Stimulated activated CD4-positive, alpha-beta T cell treated with anti-CD3 and anti-CD28 coated beads, Interleukin-1b, Interleukin-23, amount 100 ng/mL, for 4 hours (primary cell): ENCODE measurements around the gene FNDC11.

Experiments
- DNase-seq, 2 donors: peaks; one replicate each; pipeline ENCODE4 v3.0.0-alpha.2; 2020; ENCODE audit warnings: low read depth in 2 of 2

Gene FNDC11

DNA sequence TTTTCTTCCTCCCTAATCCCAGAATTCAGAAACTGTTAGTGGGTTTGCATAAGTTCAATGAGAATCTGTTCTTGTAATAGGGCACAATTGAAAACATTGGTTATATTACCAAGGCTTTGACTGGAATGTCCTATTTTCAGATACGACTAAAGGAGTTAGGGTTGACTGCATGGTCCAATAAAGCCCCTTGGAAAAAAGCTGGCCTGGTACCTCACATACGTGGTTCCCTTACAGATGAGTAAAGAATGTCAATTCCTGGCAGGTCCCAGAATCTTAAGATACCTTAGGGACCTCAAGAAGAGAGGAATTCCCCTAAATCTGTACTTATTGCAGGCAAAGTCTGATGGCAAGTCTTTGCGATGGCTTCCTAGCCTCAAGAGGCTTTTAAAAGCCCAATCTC lies 28.8 kb upstream of the FNDC11 start:
- no peak for DNase-seq

DNA sequence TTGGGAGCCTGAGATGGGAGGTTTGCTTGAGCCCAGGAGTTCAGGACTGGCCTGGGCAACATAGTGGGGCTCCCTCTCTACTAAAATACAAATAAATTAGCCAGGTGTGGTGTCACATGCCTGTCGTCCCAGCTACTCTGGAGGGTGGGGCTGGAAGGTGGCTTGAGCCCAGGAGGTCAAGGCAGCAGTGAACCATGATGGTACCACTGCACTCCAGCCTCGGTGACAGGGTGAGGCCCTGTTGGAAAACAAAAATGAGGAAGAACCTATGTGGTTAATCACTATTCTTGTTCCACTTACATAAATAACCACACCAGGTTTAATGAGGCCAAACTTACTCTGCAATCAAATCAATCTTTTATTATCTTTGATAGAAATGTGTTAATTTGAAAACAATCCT lies 28.0 kb upstream of the FNDC11 start:
- DNase-seq: no peak

DNA sequence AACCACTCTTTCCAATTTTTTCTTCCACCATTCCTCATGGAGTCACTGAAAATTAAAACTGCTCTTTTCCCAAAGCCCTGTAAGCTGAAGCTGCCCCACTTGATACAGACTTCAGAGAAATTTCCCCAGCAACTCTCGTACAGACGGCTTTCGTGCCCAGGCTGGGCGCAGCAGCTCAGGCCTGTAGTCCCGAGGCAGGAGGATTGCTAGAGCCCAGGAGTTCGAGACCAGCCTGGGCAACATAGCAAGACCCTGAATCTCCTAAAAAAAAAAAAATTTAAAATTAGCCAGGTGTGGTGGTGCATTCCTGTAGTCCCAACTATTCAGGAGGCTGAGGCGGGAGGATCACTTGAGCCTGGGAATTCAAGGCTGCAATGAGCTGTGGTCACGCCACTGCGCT lies 26.8 kb upstream of the FNDC11 start:
- no peak for DNase-seq

DNA sequence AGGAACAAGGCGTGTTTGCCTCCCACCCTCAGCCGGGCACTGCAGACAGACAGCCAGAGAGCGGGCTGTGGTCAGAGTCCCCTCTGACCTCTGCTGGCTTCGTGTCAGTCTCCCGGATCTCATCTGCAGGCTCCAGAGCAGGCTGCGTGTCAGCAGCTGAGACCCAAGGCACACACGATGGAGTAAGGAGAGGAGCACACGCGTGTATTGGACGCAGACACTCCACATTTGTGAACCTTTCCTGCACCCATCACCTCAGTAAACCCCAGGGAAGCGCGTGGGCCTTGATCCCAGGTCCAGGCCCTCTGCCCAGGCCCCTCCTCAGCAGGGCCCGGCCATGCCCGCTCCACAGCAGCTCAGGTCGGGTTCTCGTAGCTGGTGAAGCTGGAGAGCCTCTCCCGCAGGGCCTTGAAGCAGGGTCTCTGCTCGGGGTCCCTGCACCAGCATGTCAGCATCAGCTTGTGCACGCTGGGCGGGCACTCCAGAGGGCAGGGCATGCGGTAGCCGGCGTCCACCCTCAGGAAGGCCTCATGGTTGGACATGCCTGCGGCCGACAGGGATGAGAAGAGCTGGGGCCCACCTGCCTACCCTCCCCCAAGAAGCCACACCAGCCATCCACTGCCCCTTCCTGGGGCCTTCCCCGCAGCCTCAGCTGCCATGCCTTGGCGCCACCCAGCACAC lies 24.6 kb upstream of the FNDC11 start:
- DNase-seq: no peak

DNA sequence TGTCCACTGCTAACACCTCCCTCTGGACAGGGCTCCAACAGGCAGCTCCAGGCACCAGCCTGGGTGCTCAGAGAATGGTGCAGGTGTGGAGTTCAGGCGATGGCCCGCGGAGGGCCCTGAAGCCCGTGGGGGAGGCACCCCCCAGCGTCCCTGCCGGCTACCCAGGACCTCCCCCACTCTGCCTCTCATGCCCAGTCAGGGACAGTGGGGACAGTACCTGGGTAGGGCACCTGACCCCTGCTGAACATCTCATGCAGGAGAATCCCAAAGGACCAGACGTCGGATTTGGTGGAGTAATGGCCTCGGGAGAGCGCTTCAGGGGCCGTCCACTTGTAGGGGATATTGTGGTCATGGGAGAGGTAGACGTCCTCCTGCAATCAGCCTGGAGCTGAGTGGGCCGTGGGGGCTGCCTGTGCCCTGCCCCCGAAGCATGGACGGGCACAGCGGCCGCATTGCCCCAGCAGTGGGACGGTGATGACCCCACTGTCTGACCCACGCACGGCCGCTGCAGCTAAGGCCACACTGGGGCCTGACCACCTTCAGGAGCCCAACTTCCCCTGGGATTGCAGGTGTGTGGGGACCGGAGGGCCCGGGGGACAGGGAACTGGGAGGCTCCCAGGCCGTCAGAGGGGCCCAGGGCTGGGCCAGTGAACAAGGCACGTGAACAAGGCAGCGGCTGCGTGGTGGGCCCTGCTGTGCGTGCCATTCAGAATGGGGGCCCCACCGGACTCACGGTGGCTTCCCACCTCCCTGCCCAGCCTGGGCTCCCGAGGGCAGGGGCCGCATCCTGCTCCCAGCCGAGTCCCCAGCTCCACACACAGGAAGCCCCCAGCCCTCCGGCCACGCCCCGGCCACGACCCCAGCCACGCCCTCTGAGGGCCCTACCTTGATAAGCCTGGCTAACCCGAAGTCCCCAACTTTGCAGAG lies 23.8 kb upstream of the FNDC11 start:
- no peak for DNase-seq

DNA sequence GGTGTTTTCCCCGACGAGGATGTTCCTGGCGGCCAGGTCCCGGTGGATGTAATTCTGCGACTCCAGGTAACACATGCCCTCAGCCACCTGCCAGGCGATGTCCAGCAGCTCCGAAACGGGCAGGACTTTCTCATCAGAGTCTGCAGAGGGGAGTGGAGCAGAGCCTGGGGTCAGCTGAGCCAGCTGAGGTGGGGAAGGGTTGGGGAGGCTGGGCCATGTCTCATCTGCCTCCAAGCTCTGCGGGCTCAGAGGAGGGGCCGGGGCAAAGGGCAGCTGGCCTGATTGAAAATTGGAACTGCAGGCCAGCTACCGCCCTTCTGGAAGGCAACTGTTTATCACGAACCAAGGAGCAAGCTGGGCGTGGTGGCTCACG lies 23.2 kb upstream of the FNDC11 start:
- DNase-seq: no peak

DNA sequence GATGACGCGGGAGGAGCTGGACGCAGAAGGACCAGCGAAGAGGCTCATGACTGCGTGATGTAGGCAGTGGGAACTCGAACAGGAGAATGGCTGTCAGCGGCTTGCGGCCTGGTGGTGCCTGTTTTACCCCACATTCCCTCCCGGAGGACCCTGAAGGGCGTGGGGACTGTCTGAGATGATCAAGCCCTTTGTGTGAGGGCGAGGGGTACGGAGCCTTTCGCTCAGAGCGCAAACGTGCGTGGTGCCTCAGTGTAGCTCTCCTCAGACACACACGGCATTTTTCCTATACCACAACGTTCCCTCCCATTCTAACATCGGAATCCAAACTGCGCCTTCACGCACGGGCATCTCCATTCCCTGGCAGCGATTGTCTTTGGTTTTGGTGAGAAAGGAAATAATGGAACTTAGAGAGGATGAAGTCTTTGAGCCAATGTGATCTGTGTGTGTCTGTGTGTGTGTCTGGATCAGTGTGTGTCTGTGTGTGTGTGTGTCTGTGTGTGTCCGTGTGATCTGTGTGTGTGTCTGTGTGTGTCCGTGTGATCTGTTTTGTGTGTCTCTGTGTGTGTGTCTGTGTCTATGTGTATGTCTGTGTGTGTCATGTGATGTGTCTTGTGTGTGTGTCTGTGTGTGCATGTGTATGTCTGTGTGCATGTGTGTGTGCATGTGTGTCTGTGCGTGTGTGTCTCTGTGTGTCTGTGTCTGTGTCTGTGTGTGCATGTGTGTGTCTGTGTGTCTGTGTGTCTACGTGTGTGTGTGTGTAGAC lies 22.1 kb upstream of the FNDC11 start:
- DNase-seq: no peak

DNA sequence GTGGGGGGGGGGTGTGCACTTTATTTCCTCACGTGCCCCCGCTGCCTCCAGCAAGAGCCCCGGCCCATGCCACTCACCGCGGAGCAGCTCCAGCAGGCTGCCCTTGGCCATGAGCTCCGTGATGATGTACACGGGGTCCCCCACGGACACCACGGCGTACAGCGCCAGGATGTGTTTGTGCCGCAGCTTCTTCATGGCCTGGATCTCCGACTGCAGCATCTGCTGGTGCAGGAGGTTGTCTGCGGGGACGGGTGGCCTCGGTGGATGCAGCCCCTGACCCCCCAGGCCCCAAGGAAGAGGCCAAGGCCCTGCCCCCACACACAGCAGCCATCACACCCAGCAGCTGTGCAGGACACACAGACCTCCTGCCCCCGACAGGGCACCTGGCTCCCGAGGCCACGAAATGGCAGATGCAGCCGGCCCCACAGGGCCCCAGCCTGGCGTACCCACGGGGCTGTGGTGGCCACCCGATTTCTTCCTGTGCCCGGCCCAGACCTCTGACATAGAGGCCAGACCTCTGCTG lies 21.4 kb upstream of the FNDC11 start:
- no peak for DNase-seq

DNA sequence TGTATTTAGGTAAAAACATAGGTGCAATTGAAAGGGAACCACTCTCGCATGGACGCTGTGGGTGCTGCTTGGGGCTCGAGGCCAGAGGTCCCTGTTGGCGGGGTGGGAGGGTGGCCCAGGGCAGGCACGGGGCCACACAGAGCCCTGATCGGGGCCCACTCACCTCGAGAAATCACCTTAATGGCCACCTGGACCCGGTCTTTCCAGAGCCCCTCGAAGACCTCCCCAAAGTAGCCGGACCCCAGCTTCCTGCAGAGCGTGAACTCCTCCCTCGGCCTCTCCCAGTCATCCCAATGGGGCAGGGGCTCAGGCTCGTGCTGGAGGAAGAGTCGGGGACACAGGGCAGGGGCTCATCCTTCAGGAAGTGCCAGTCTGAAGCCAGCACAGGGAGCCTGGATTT lies 20.6 kb upstream of the FNDC11 start:
- DNase-seq: no peak

DNA sequence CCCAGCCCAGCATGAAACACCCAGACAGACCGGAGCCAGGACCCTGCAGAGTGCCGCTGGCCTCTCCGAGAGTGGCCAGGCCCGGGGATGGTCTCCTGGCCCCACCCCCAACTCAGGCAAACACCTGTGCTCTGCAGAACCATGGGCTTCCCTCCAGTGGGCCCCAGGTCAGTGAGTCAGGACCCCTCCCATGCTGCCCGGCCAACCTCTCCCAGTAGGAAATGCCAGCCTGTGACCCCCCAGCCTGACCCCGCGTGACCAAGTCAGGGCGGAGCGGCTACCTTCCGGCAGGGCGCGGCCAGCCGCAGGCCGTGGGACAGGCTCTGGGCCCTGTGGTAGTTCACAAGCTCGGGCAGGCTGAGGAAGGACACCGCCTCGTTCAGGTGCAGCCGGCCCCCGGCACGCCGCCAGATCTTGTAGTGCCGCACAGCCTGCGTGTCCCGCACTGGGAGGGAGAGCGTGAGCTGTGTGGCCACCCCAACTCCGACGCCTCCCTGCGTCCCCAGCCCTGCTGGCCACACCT lies 20.0 kb upstream of the FNDC11 start:
- DNase-seq: no peak

DNA sequence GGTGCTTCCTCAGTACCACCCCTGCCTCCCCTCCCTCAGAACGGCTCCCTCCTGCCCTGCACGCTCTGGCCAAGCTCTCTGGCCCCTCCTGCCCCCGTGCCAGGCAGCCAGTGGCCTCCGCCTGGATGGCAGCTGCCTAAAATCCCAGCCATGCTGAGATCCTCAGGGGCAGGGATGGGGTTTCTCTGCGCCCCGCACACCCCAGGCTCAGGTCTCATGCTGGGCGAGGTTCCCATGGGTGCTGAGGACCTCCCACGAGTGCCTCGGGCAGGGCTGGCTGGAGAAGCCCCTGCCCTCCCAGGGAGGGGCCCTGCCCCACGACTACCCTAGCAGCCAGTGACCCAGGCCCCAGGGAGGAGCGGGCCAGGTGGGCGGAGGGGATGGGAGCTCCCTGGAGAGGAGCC lies 19.5 kb upstream of the FNDC11 start:
- DNase-seq: no peak

DNA sequence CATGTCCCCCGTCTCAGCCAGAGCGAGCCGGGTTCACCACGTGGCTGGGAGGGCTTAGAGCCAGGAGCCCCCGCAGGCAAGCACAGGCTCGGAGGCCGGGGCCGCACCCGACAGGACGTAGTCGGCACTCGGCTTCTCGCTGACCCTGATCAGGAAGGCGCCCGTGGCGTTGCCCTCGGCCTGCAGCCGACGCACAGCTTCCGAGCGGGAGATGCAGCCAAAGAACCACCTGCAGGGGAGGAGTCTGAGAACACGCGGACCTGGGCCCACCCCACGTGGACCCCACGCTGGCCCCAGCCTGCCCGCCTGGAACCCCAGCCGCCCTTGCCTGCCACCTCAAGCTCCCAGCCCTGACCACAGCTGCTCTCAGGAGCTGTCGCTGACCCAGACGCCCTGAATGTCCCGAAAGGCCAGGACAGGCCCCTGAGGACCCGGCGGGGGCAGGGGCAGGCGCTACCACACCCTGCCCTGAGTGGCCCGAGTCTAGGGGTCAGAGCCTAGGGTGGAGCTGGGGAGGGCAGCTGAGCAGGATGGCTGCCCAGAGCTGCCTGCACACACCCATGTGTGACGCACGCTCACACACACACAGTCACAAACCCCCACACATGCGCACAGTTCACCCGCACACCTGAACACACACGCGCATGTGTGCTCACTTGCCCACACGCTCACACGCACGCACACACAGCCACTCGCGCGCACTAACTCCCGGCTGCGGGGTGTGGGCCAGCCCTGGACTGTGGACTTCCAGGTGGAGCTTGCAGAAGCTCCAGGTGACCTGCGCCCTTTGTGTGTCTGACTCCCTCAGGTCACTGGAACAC lies 18.9 kb upstream of the FNDC11 start:
- no peak for DNase-seq

DNA sequence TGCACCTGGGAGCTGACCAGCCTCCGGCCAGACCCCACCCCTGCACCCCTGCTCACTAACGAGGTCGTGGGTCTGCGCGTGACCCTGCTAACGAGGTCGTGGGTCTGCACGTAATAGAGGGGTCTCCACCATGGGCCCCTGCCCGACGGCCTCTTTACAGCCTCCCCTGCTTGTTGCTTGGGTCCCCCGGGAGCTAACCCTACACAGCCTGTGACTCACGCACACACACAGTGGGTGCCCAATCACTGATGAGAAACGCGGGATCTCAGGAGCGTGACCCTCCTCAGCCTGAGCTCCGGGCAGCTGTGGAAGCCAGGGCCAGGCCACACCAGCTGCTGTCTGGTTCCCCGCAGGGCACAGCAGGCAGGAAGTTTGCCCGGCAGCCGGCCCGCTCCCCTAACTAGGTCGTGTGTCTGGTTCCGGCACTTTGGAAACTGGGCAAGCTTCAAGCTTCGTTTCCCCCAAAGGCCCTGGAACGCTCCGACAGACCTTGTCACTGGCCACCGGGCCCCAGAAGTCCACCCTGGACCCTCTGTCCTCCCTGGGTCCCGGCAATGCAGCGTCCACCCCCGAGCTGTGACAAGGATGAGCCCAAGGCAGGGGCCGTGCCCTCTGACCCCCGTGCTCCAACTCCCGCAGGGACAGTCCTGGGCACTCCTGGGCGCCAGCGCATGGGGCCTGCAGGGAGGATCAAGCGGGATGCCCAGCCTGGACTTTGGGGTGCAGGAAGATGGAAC lies 17.6 kb upstream of the FNDC11 start:
- no peak for DNase-seq

DNA sequence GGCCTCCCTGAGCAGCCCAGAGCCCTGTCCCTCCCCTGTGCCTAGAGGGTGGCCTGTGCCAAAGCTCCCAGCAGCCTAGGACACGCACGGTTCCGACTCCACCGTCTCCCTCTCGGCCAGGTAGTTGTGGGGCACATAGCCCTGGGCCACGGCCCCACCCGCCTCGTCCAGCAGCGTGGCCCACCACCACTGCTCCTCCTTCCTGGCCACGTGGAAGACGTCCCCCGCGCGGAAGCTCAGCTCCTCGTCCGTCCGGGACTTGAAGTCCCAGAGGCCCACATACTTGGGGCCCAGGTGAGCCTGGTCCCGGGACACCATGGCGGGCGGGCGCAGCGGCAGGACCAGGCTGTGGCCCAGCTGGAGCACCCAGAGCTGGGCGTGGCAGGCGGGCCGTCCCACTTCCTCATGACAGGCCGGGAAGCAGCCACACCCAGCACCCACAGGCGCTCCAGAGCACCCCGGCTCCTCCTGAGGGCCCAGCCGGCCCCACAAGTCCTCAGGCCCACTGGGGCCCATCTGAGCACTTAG lies 16.9 kb upstream of the FNDC11 start, which contains the start of gene PTK6:
Gene PTK6, minus strand, starts transcription at position 380 of the 528 bp plus-strand sequence. Its CDS starts 62 bp downstream, at position 318.
- no peak for DNase-seq

DNA sequence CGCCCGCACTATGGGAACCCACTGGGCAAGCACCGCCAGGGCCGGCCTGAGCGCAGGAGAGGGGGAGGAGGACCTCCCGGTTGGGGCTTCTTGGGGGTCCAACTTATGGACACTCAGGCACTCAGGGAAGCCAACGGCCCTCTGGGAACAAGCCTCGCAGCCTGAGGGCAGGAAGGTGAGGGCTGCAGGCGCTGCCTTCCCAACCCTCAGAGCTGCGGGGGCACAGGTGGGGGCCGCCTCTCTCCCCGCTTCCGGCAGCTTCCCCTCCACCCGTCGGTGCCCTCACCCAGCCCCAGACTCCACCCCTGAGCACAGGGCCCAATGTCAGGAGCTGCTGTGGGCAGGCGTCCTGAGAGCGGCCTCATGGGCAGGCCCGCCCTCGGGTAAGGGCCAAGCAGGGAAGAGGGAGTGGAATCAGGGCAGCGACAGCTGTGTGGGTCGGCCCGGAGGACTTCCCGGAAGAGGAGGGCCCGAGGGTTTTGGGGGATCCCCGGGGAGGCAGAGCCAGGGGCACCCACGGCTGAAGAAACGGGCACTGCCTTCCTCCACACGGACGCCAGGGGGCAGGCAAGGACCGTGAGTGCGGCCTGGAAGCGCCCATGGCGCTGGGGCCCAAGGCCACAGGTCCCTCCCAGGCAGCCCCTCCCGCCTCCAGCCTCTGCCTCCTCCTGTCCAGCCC lies 16.3 kb upstream of the FNDC11 start:
- peak; percentile 85 to 92 for DNase-seq

DNA sequence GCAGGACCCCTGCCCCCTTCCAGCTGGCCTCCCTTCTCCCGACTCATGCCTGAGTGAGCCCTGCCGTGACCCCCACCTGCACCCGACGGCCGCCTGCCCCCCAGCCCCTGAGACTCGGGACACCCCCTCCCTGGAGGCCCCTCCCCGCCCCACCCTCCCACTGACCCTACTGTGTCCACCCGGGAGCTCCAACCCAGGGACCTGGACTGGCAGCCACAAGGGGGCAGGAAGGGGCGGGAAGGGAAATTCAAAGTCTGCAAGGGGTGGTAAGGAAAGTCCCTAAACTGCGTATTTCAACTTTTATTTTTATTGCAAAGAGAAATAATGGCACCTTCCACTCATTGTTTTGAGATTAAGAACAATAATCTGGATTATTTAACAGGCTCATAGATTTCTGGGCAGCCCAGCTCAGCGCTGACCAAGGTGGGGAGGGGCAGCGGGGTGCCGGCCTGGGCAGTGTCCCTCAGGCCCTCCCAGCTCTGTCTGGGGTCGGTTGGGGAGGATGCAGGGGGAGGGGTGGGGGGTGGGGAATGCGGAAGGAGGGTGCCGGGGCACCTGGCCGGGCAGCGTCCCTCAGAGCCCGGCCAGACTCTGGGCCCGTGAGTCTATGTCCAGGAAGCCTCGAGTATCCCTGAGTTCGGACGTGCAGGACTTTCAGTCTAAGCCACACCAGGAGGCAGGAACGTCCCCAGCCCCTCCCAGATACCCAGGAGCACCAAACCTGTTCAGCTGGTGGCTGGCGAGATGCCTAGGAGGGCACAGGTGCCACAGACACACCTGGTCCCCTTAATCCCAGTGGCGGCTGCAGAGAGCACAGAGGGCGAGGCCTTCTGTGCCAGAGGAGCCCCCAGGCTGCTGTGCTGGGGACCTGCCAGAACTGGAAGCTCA lies 15.5 kb upstream of the FNDC11 start:
- DNase-seq: no peak

DNA sequence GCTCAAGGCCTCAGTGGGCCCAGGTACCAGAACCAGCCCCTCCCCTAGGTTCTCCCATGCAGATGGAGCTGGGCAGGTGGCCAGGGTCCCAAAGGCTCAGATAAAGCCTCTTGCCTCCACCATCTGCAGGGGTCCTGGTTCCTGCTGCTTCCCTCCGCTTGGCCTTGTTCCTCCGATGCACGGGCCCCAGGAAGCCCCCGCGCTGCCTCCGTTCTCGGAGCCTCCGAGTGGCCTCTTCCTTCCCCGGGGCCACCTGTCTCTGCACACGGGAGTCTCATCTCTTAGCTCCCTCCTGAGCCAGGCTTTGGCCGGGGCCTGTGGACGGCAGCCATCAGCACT lies 14.9 kb upstream of the FNDC11 start:
- DNase-seq: no peak
